H1 (cell line): ENCODE measurements around the gene ENDOD1.

ENCODE experiments used
- ATF3 ChIP-seq: IDR thresholded peaks from 2 replicates; pipeline ENCODE4 v1.6.1; 2011; ENCODE audit warnings: low read depth, mild to moderate bottlenecking, low read length; ENCODE audit not compliant: insufficient read depth
- CHD2 ChIP-seq: IDR thresholded peaks from 2 replicates; pipeline ENCODE4 v1.6.1; 2012; ENCODE audit warnings: low read length, improper control_type of control experiment
- CHD7 ChIP-seq: fragments of 300-600 bp; sonication (generic); IDR thresholded peaks from 2 replicates; pipeline ENCODE4 v1.7.1; 2012; ENCODE audit warnings: low read length, moderate library complexity, mild to moderate bottlenecking, inconsistent platforms; ENCODE audit not compliant: insufficient replicate concordance
- EGR1 ChIP-seq: IDR thresholded peaks from 2 replicates; pipeline ENCODE4 v1.6.1; 2011; ENCODE audit warnings: low read depth, low read length, borderline replicate concordance
- EP300 ChIP-seq, 2 experiments: IDR thresholded peaks; 1 replicate in 1 of 2; 2 replicates in 1 of 2; pipeline ENCODE4 v1.6.1; 2011 to 2012; ENCODE audit warnings: low read depth in 2 of 2, low read length in 2 of 2, mild to moderate bottlenecking in 2 of 2, borderline replicate concordance in 1 of 2, inconsistent platforms in 1 of 2, moderate library complexity in 1 of 2
- JUN ChIP-seq: IDR thresholded peaks from 2 replicates; pipeline ENCODE4 v1.6.1; 2011; ENCODE audit warnings: low read depth, mild to moderate bottlenecking, improper control_type of control experiment, low read length
- POLR2A ChIP-seq, 2 experiments: IDR thresholded peaks; 1 replicate in 1 of 2; 2 replicates in 1 of 2; pipeline ENCODE4 v1.6.1; 2011; ENCODE audit warnings: low read depth in 2 of 2, low read length in 2 of 2, mild to moderate bottlenecking in 2 of 2; ENCODE audit errors: control extremely low read depth in 1 of 2
- POLR2AphosphoS5 ChIP-seq: IDR thresholded peaks from 2 replicates; pipeline ENCODE4 v1.6.1; 2011; ENCODE audit warnings: low read depth, low read length
- RAD21 ChIP-seq, 2 experiments: IDR thresholded peaks in 1 of 2; conservative IDR thresholded peaks in 1 of 2; 2 replicates each; pipeline ENCODE4 v1.6.1; 2011; ENCODE audit warnings: low read depth in 2 of 2, low read length in 2 of 2, improper control_type of control experiment in 1 of 2, inconsistent platforms in 1 of 2, mild to moderate bottlenecking in 1 of 2, moderate library complexity in 1 of 2
- TAF1 ChIP-seq: IDR thresholded peaks from 2 replicates; pipeline ENCODE4 v1.6.1; 2011; ENCODE audit warnings: mild to moderate bottlenecking, low read depth, low read length
- ZNF274 ChIP-seq: IDR thresholded peaks from 2 replicates; pipeline ENCODE4 v1.7.0; 2012; ENCODE audit warnings: low read length, borderline replicate concordance; ENCODE audit errors: extremely low read depth
- TF ChIP-seq, protein P1 (sequence below), 3 experiments: IDR thresholded peaks; 1 replicate in 2 of 3; 2 replicates in 1 of 3; pipeline versions ENCODE4 v1.5.1 to v1.6.1; 2011; ENCODE audit warnings: low read length in 3 of 3, mild to moderate bottlenecking in 3 of 3, inconsistent platforms in 2 of 3, low read depth in 1 of 3, moderate library complexity in 1 of 3; ENCODE audit not compliant: insufficient read depth in 1 of 3; ENCODE audit errors: control extremely low read depth in 1 of 3

- TF ChIP-seq, protein P1, sequence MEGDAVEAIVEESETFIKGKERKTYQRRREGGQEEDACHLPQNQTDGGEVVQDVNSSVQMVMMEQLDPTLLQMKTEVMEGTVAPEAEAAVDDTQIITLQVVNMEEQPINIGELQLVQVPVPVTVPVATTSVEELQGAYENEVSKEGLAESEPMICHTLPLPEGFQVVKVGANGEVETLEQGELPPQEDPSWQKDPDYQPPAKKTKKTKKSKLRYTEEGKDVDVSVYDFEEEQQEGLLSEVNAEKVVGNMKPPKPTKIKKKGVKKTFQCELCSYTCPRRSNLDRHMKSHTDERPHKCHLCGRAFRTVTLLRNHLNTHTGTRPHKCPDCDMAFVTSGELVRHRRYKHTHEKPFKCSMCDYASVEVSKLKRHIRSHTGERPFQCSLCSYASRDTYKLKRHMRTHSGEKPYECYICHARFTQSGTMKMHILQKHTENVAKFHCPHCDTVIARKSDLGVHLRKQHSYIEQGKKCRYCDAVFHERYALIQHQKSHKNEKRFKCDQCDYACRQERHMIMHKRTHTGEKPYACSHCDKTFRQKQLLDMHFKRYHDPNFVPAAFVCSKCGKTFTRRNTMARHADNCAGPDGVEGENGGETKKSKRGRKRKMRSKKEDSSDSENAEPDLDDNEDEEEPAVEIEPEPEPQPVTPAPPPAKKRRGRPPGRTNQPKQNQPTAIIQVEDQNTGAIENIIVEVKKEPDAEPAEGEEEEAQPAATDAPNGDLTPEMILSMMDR (IDR thresholded peaks at IDR 0.05; ENCODE audit: control extremely low read depth in 1 of 3, insufficient read depth in 1 of 3, low read depth in 1 of 3, low read length in 3 of 3): no peak
- no peak for TF ChIP-seq EP300 (IDR thresholded peaks at IDR 0.05; ENCODE audit: borderline replicate concordance in 1 of 2, low read depth in 2 of 2, low read length in 2 of 2)
- no peak for TF ChIP-seq POLR2A (IDR thresholded peaks at IDR 0.05; ENCODE audit: control extremely low read depth in 1 of 2, low read depth in 2 of 2, low read length in 2 of 2)
- no peak for TF ChIP-seq EGR1
- TF ChIP-seq CHD7: no peak
- no peak for TF ChIP-seq ATF3
- TF ChIP-seq ZNF274: no peak
- no peak for TF ChIP-seq TAF1
- TF ChIP-seq POLR2AphosphoS5: no peak
- TF ChIP-seq RAD21 (IDR thresholded peaks at IDR 0.05 in 1 of 2, conservative IDR thresholded peaks at IDR 0.05 in 1 of 2; ENCODE audit: low read depth in 2 of 2, low read length in 2 of 2): no peak
- no peak for TF ChIP-seq JUN
- TF ChIP-seq CHD2: no peak
Measured at GRCh38 chr11:95170294-95170693, 80.6 kb downstream of the ENDOD1 start.
